Liver (tissue), 9 donors: ENCODE data around the gene CHERP. TPM values are rescaled to one million over a fixed set of nuclear protein-coding genes. Genes with fewer than 3 reads are reported as not detected.

ENCODE experiments used
- DNase-seq: peaks from one replicate; pipeline ENCODE4 v3.0.0-alpha.2; 2017; ENCODE audit warnings: low spot score
- H3K27ac ChIP-seq, 2 donors: one replicate each; pipeline ENCODE4 v1.7.0; 2013; ENCODE audit warnings: inconsistent platforms in 2 of 2, low read length in 2 of 2, control low read depth in 1 of 2, low read depth in 1 of 2, mild to moderate bottlenecking in 1 of 2
- H3K27me3 ChIP-seq, 4 donors: one replicate each; pipeline versions ENCODE4 v1.6.1 to v1.7.0; 2013; ENCODE audit warnings: low read length in 3 of 4, inconsistent platforms in 1 of 4, mild to moderate bottlenecking in 1 of 4, moderate library complexity in 1 of 4; ENCODE audit not compliant: control insufficient read depth in 4 of 4, insufficient read depth in 4 of 4
- H3K36me3 ChIP-seq, 4 donors: one replicate each; pipeline versions ENCODE4 v1.6.1 to v1.7.0; 2013; ENCODE audit warnings: low read length in 3 of 4, mild to moderate bottlenecking in 3 of 4, low read depth in 1 of 4, moderate library complexity in 1 of 4; ENCODE audit not compliant: control insufficient read depth in 4 of 4, insufficient read depth in 3 of 4
- H3K4me1 ChIP-seq, 4 donors: one replicate each; pipeline versions ENCODE4 v1.6.1 to v1.7.0; 2013; ENCODE audit warnings: low read length in 3 of 4, mild to moderate bottlenecking in 3 of 4, moderate library complexity in 1 of 4; ENCODE audit not compliant: control insufficient read depth in 4 of 4, insufficient read depth in 4 of 4
- H3K4me3 ChIP-seq, 3 donors: one replicate each; pipeline versions ENCODE4 v1.6.1 to v1.7.0; 2013; ENCODE audit warnings: low read length in 3 of 3, control low read depth in 1 of 3, low read depth in 1 of 3, mild to moderate bottlenecking in 1 of 3
- H3K9ac ChIP-seq, 2 donors: one replicate each; pipeline ENCODE4 v1.7.0; 2013; ENCODE audit warnings: low read length in 2 of 2, mild to moderate bottlenecking in 2 of 2, moderate library complexity in 2 of 2, control low read depth in 1 of 2, low read depth in 1 of 2
- H3K9me3 ChIP-seq, 4 donors: one replicate each; pipeline versions ENCODE4 v1.6.1 to v1.7.0; 2013; ENCODE audit warnings: low read length in 3 of 4; ENCODE audit not compliant: control insufficient read depth in 4 of 4
- EGR1 ChIP-seq, 2 donors: IDR thresholded peaks; 2 replicates each; pipeline ENCODE4 v1.6.1; 2016 to 2018; ENCODE audit warnings: antibody characterized with exemption in 2 of 2, low read depth in 2 of 2
- FOXA1 ChIP-seq: IDR thresholded peaks from 2 replicates; pipeline ENCODE4 v1.6.1; 2016; ENCODE audit warnings: antibody characterized with exemption
- GABPA ChIP-seq, 2 donors: IDR thresholded peaks in 1 of 2; conservative IDR thresholded peaks in 1 of 2; 2 replicates each; pipeline ENCODE4 v1.6.1; 2016; ENCODE audit warnings: antibody characterized with exemption in 2 of 2, mild to moderate bottlenecking in 1 of 2, moderate library complexity in 1 of 2
- HNF4A ChIP-seq, 2 donors: conservative IDR thresholded peaks; 2 replicates each; pipeline ENCODE4 v1.6.1; 2016; ENCODE audit warnings: antibody characterized with exemption in 2 of 2, mild to moderate bottlenecking in 2 of 2
- HNF4G ChIP-seq: IDR thresholded peaks from 2 replicates; pipeline ENCODE4 v1.6.1; 2016; ENCODE audit warnings: antibody characterized with exemption
- JUND ChIP-seq, 2 donors: IDR thresholded peaks; 2 replicates each; pipeline ENCODE4 v1.6.1; 2016; ENCODE audit warnings: antibody characterized with exemption in 2 of 2
- NR2F2 ChIP-seq: IDR thresholded peaks from 2 replicates; pipeline ENCODE4 v1.6.1; 2016; ENCODE audit warnings: antibody characterized with exemption
- RAD21 ChIP-seq, 2 donors: IDR thresholded peaks; 2 replicates each; pipeline ENCODE4 v1.6.1; 2016; ENCODE audit warnings: antibody characterized with exemption in 2 of 2, mild to moderate bottlenecking in 2 of 2
- RXRA ChIP-seq, 2 donors: IDR thresholded peaks; 2 replicates each; pipeline ENCODE4 v1.6.1; 2017 to 2018; ENCODE audit warnings: antibody characterized with exemption in 2 of 2, mild to moderate bottlenecking in 1 of 2
- SP1 ChIP-seq: IDR thresholded peaks from 2 replicates; pipeline ENCODE4 v1.6.1; 2018; ENCODE audit warnings: antibody characterized with exemption, mild to moderate bottlenecking
- TAF1 ChIP-seq: conservative IDR thresholded peaks from 2 replicates; pipeline ENCODE4 v1.6.1; 2016; ENCODE audit warnings: antibody characterized with exemption, mild to moderate bottlenecking
- YY1 ChIP-seq: IDR thresholded peaks from 2 replicates; pipeline ENCODE4 v1.6.1; 2016; ENCODE audit warnings: antibody characterized with exemption, mild to moderate bottlenecking
- WGBS: extraction: QIAGEN DNeasy Blood & Tissue Kit; methylation state at CpG from one replicate; pipeline ENCODE4 v1.1.7; 2013; 5-methylcytosine and 5-hydroxymethylcytosine counted together
- polyA plus RNA-seq, 2 donors: library from polyadenylated mRNA; stranded (reverse) in 1 of 2; unstranded in 1 of 2; fragments of 200-250 nt in 1 of 2; fragments of >200 nt in 1 of 2; fragmentation: Nextera tagmentation in 1 of 2; extraction: Ambion mirVana in 1 of 2; gene quantifications; one replicate each; pipeline versions ENCODE4 v1.2.1 to v1.2.3, GENCODE V29; 2013 to 2015
- total RNA-seq, 2 donors: library from RNA; depleted of rRNA; stranded (reverse); fragments of >200 nt; gene quantifications; one replicate each; pipeline ENCODE4 v1.2.3, GENCODE V29; 2014
- TF ChIP-seq, protein P1 (sequence below): IDR thresholded peaks from 2 replicates; pipeline ENCODE4 v1.6.1; 2016; ENCODE audit warnings: antibody characterized with exemption, mild to moderate bottlenecking
- TF ChIP-seq, protein P2 (sequence below): IDR thresholded peaks from 2 replicates; pipeline ENCODE4 v1.6.1; 2016; ENCODE audit warnings: antibody characterized with exemption
- TF ChIP-seq, protein P3 (sequence below): fragments of 150-350 bp; IDR thresholded peaks from 2 replicates; pipeline ENCODE4 v1.5.1; 2017; ENCODE audit warnings: improper control_type of control experiment, low read depth, low read length; ENCODE audit not compliant: missing input control
- TF ChIP-seq, protein P4 (sequence below): IDR thresholded peaks from 2 replicates; pipeline ENCODE4 v1.6.1; 2016; ENCODE audit warnings: antibody characterized with exemption
- TF ChIP-seq, protein P5 (sequence below): IDR thresholded peaks from 2 replicates; pipeline ENCODE4 v1.6.1; 2016; ENCODE audit warnings: antibody characterized with exemption
- donor health status: healthy.
- donor health status: healthy.
- donor health status: healthy.
- donor health status: healthy.
- donor health status: healthy.

The CHERP gene
- total and polyA plus RNA-seq, 4 donors: 8.5 to 14.0 (median 9.0) TPM

DNA sequence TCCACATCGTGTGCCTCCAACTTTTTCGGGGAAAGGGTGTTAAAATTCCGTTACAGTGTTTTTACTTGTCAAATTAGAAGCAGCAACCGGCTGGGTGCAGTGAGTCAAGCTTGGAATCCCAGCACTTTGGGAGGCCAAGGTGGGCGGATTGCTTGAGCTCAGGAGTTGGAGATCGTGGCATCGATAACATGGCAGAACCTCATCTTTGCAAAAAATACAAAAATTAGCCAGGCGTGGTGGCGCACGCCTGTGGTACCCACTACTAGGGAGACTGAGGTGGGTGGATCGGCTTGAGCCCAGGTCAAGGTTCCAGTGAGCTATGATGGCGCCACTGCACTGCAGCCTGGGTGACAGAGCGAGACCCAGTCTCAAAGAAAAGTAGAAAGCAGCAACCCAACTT, 31.1 kb upstream of the CHERP start (continued):
- TF ChIP-seq, protein P1, sequence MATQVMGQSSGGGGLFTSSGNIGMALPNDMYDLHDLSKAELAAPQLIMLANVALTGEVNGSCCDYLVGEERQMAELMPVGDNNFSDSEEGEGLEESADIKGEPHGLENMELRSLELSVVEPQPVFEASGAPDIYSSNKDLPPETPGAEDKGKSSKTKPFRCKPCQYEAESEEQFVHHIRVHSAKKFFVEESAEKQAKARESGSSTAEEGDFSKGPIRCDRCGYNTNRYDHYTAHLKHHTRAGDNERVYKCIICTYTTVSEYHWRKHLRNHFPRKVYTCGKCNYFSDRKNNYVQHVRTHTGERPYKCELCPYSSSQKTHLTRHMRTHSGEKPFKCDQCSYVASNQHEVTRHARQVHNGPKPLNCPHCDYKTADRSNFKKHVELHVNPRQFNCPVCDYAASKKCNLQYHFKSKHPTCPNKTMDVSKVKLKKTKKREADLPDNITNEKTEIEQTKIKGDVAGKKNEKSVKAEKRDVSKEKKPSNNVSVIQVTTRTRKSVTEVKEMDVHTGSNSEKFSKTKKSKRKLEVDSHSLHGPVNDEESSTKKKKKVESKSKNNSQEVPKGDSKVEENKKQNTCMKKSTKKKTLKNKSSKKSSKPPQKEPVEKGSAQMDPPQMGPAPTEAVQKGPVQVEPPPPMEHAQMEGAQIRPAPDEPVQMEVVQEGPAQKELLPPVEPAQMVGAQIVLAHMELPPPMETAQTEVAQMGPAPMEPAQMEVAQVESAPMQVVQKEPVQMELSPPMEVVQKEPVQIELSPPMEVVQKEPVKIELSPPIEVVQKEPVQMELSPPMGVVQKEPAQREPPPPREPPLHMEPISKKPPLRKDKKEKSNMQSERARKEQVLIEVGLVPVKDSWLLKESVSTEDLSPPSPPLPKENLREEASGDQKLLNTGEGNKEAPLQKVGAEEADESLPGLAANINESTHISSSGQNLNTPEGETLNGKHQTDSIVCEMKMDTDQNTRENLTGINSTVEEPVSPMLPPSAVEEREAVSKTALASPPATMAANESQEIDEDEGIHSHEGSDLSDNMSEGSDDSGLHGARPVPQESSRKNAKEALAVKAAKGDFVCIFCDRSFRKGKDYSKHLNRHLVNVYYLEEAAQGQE: no peak
- TF ChIP-seq RAD21 (IDR thresholded peaks at IDR 0.05) (no peak), GABPA (IDR thresholded peaks at IDR 0.05 in 1 of 2, conservative IDR thresholded peaks at IDR 0.05 in 1 of 2) (no peak), RXRA (IDR thresholded peaks at IDR 0.05) (no peak), EGR1 (IDR thresholded peaks at IDR 0.05; ENCODE audit: low read depth in 2 of 2) (no peak), FOXA1 (no peak), JUND (IDR thresholded peaks at IDR 0.05) (no peak), TAF1 (no peak)
- TF ChIP-seq, protein P2, sequence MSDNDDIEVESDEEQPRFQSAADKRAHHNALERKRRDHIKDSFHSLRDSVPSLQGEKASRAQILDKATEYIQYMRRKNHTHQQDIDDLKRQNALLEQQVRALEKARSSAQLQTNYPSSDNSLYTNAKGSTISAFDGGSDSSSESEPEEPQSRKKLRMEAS: no peak
- TF ChIP-seq, protein P3, sequence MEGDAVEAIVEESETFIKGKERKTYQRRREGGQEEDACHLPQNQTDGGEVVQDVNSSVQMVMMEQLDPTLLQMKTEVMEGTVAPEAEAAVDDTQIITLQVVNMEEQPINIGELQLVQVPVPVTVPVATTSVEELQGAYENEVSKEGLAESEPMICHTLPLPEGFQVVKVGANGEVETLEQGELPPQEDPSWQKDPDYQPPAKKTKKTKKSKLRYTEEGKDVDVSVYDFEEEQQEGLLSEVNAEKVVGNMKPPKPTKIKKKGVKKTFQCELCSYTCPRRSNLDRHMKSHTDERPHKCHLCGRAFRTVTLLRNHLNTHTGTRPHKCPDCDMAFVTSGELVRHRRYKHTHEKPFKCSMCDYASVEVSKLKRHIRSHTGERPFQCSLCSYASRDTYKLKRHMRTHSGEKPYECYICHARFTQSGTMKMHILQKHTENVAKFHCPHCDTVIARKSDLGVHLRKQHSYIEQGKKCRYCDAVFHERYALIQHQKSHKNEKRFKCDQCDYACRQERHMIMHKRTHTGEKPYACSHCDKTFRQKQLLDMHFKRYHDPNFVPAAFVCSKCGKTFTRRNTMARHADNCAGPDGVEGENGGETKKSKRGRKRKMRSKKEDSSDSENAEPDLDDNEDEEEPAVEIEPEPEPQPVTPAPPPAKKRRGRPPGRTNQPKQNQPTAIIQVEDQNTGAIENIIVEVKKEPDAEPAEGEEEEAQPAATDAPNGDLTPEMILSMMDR: no peak
- TF ChIP-seq, protein P4, sequence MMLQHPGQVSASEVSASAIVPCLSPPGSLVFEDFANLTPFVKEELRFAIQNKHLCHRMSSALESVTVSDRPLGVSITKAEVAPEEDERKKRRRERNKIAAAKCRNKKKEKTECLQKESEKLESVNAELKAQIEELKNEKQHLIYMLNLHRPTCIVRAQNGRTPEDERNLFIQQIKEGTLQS: no peak

DNA sequence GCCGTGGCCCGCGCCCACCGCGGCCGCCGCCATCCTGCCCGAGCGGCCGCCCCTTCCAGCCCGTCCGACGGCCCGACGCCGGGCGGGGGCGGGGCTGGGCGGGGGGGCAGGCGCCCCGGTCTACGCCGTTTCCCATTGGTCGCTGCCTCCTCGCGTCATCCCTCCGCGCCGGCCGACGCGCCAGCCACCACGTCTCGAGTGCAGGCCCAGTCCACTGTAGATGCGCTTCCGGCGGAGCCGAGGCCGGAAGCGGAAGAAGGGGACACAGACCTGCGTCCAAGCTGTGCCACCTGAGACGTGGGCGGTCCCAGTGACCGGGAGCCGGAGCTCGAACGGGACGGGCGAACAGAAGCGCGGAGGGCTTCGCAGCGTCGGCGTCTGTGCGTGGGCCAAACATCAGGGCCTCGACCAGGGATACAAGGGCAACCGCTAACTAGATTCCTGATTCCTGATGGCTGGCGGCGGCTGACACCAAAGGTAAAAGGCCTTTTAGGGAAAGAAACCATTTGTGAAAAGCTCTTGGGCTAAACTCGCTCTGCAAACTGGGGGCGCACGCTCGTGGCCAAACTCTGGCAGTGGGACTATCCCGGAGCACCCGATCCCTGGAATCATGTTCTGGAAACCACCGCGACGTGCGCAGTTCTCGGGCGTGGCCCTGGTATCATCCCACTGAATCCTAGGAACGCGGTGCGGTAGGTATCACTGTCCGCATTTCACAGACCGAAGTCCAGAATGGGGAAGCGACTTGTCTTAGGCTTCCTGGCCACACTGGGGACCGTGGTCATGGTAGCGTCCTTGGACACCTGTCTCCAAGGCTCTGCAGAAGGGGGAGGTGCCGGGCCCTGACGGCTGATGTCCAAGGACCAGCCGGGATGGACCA, 30.3 kb upstream of the CHERP start, which contains the start of gene SLC35E1:
SLC35E1 (minus strand) TSS at position 84 of the 880 bp plus-strand sequence; CDS start at position 33, 51 bp downstream.
- H3K27me3 ChIP-seq: no peaks in the 10 kb centered on the region
- H3K9ac ChIP-seq: peak within 1 kb of the TSS; percentile 63 to 74
- H3K9me3 ChIP-seq: no peaks in the 10 kb centered on the region
- under 1% methylated on average over 83 of the region's 83 CpGs for WGBS
- peak within 1 kb of the TSS; percentile 71 to 79 for H3K27ac ChIP-seq
- peaks cover 0 to 15% (median 10%) of the 10 kb centered on the region in 4 donors for H3K36me3 ChIP-seq
- H3K4me3 ChIP-seq: peak within 1 kb of the TSS; percentile 83 to 91 (median 89)
- peaks cover 24 to 60% (median 49%) of the 10 kb centered on the region in 4 donors for H3K4me1 ChIP-seq
- TF ChIP-seq YY1 (peak; percentile 63), FOXA1 (no peak), RAD21 (IDR thresholded peaks at IDR 0.05) (peak; percentile 45 to 50), HNF4A (conservative IDR thresholded peaks at IDR 0.05) (peak in 1 of 2 donors; percentile 2), TAF1 (no peak), GABPA (IDR thresholded peaks at IDR 0.05 in 1 of 2, conservative IDR thresholded peaks at IDR 0.05 in 1 of 2) (peak; percentile 88 to 96), EGR1 (IDR thresholded peaks at IDR 0.05; ENCODE audit: low read depth in 2 of 2) (peak; percentile 82 to 95), SP1 (peak; percentile 65), RXRA (IDR thresholded peaks at IDR 0.05) (peak in 1 of 2 donors; percentile 44), NR2F2 (no peak), JUND (IDR thresholded peaks at IDR 0.05) (no peak), HNF4G (no peak)
- TF ChIP-seq, protein P3: no peak
- TF ChIP-seq, protein P2: peak; percentile 69
- TF ChIP-seq, protein P5, sequence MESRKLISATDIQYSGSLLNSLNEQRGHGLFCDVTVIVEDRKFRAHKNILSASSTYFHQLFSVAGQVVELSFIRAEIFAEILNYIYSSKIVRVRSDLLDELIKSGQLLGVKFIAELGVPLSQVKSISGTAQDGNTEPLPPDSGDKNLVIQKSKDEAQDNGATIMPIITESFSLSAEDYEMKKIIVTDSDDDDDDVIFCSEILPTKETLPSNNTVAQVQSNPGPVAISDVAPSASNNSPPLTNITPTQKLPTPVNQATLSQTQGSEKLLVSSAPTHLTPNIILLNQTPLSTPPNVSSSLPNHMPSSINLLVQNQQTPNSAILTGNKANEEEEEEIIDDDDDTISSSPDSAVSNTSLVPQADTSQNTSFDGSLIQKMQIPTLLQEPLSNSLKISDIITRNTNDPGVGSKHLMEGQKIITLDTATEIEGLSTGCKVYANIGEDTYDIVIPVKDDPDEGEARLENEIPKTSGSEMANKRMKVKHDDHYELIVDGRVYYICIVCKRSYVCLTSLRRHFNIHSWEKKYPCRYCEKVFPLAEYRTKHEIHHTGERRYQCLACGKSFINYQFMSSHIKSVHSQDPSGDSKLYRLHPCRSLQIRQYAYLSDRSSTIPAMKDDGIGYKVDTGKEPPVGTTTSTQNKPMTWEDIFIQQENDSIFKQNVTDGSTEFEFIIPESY: no peak
- peak; percentile 96 for DNase-seq
